Heart right ventricle (tissue), 16 donors: Measurements from ENCODE around the gene PYDC1. TPM values are rescaled to one million over a fixed set of nuclear protein-coding genes. Genes with fewer than 3 reads are reported as not detected.
"Not testable (repeated sequence)": the region's sequence is repeated elsewhere in the genome, so short reads cannot be mapped to it uniquely, and the experiment has no call there.

ENCODE experiments used
- ATAC-seq, 8 donors: fragments of 200-7000 bp; cut with Tn5 transposase; one replicate each; pipeline ENCODE4 v1.9.1; 2020; ENCODE audit warnings: mild to moderate bottlenecking in 8 of 8, moderate library complexity in 8 of 8, moderate number of reproducible peaks in 1 of 8
- DNase-seq, 2 donors: peaks; one replicate each; pipeline ENCODE4 v3.0.0-alpha.2; 2020
- H3K27ac ChIP-seq, 10 donors: fragments of 200-600 bp; sonication (generic) in 2 of 10; one replicate each; pipeline versions ENCODE4 v1.5.0 to v1.8.0; 2020 to 2022; ENCODE audit warnings: mild to moderate bottlenecking in 3 of 10
- H3K27me3 ChIP-seq, 7 donors: fragments of 200-600 bp; one replicate each; pipeline ENCODE4 v1.8.0; 2021 to 2022; ENCODE audit warnings: mild to moderate bottlenecking in 2 of 7
- H3K36me3 ChIP-seq, 9 donors: fragments of 200-600 bp; sonication (generic) in 1 of 9; one replicate each; pipeline versions ENCODE4 v1.5.0 to v1.8.0; 2020 to 2022; ENCODE audit warnings: mild to moderate bottlenecking in 2 of 9
- H3K4me1 ChIP-seq, 9 donors: fragments of 200-600 bp; sonication (generic) in 1 of 9; one replicate each; pipeline versions ENCODE4 v1.5.0 to v1.8.0; 2020 to 2022; ENCODE audit warnings: mild to moderate bottlenecking in 4 of 9
- H3K4me3 ChIP-seq, 10 donors: fragments of 200-600 bp; sonication (generic) in 2 of 10; one replicate each; pipeline versions ENCODE4 v1.5.0 to v1.8.0; 2020 to 2022; ENCODE audit warnings: mild to moderate bottlenecking in 7 of 10, moderate library complexity in 2 of 10
- H3K9me3 ChIP-seq, 11 donors: fragments of 200-600 bp in 10 of 11; sonication (generic) in 2 of 11; one replicate each; pipeline versions ENCODE4 v1.5.0 to v1.8.0; 2013 to 2022; ENCODE audit warnings: mild to moderate bottlenecking in 2 of 11, control low read depth in 1 of 11, moderate library complexity in 1 of 11
- WGBS, 2 donors: extraction: QIAGEN DNeasy Blood & Tissue Kit; methylation state at CpG; one replicate each; pipeline ENCODE4 v1.1.7; 2013; ENCODE audit warnings: inconsistent platforms in 1 of 2; 5-methylcytosine and 5-hydroxymethylcytosine counted together
- intact Hi-C, 10 donors: fragments of 100-400 bp; cut with DNase I; formaldehyde crosslinking; loops; one replicate each; pipeline versions ENCODE4 v1.11.1 to v1.14.2; 2022
- polyA plus RNA-seq, 2 donors: library from polyadenylated mRNA; stranded (reverse); fragments of 200-250 nt; gene quantifications; one replicate each; pipeline ENCODE4 v1.2.3, GENCODE V29; 2013
- total RNA-seq, 10 donors: library from RNA; stranded (reverse); fragmentation: NEBNext Ultra II Directional in 3 of 10; extraction: Animal tissue kit (Norgen Biotek cat#: 25700) in 3 of 10; gene quantifications; one replicate each; pipeline versions ENCODE4 v1.2.1 to v1.2.4, GENCODE V29; 2021 to 2023
- TF ChIP-seq, protein P1 (sequence below), 9 donors: fragments of 200-600 bp; sonication (generic) in 2 of 9; IDR thresholded peaks; one replicate each; pipeline versions ENCODE4 v1.5.0 to v1.8.0; 2021 to 2022; ENCODE audit warnings: antibody characterized with exemption in 9 of 9, mild to moderate bottlenecking in 5 of 9, moderate library complexity in 1 of 9
- donor health status: Arrhythmogenic right ventricular cardiomyopathy.
- donor health status: ischemic (EF 13 %, LVEDD 7.1; RV severe dilation, severe dysfunction).
- donor health status: healthy with polysubstance abuse.
- donor health status: DM: no; HTN: yes; CAD: no.
- donor health status: DM: no; HTN: no; CAD: no.
- donor health status: ischemic (EF 25% LVEDD 6.9; RV normal size, moderate dysfunction).
- donor health status: ischemic (EF 25% LVEDD 5.7; RV mildly dilated, moderate dysfunction).
- donor health status: healthy.
- donor health status: DM: yes; HTN: yes; CAD: no.
- donor health status: Ischemic cardiomyopathy.
- donor health status: ischemic (EF 35%, LVEDD 5.7; RV mildly dilated, moderate dysfunction).
- donor health status: nonischemic (EF 11% LVEDD 7.7; RV severe dilation, severe dysfunction).
- donor health status: DM: yes; HTN: yes; CAD: no.
- donor health status: PGD.
- donor health status: ischemic (EF 29% LVEDD 5.4; RV normal size, mild dysfunction).
- donor health status: nonischemic (EF 23%, LVEDD 6.1; RV moderate dilation, normal function).

The PYDC1 gene
- total and polyA plus RNA-seq, 12 donors = not detected

DNA sequence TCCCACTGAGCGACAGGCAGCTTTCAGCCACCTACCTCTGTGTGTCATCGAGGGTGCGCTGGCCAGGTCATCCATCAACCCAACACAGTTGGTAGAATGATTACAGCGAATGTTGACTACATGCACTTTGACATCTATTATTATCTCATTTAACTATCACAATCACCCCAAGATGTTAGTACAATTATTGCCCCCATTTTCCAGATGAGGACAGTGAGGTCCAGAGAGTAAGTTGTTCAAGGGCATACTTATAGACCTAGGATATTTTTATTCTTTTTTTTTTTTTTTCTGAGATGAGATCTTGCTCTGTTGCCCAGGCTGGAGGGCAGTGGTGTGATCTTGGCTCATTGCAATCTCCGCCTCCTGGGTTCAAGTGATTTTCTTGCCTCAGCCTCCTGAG lies 34.5 kb upstream of the PYDC1 start:
- DNase-seq = no peak
- no peak for ATAC-seq
- TF ChIP-seq, protein P1, sequence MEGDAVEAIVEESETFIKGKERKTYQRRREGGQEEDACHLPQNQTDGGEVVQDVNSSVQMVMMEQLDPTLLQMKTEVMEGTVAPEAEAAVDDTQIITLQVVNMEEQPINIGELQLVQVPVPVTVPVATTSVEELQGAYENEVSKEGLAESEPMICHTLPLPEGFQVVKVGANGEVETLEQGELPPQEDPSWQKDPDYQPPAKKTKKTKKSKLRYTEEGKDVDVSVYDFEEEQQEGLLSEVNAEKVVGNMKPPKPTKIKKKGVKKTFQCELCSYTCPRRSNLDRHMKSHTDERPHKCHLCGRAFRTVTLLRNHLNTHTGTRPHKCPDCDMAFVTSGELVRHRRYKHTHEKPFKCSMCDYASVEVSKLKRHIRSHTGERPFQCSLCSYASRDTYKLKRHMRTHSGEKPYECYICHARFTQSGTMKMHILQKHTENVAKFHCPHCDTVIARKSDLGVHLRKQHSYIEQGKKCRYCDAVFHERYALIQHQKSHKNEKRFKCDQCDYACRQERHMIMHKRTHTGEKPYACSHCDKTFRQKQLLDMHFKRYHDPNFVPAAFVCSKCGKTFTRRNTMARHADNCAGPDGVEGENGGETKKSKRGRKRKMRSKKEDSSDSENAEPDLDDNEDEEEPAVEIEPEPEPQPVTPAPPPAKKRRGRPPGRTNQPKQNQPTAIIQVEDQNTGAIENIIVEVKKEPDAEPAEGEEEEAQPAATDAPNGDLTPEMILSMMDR (IDR thresholded peaks at IDR 0.05) = no peak
- Histone ChIP-seq H3K4me1 (peaks cover 0 to 32% (median 0%) of the 10 kb centered on the region in 9 donors), H3K4me3 (no peak overlapping the region), H3K9me3 (no peaks in the 10 kb centered on the region), H3K27me3 (peaks cover 0 to 29% (median 15%) of the 10 kb centered on the region in 7 donors), H3K27ac (no peak overlapping the region), H3K36me3 (no peaks in the 10 kb centered on the region)
- intact Hi-C loops = loop anchor here in 1 of 10 donors (10.0 kb wide), 1 partner anchor 153 kb away; no protein-coding TSS in a partner anchor
- 95 to 96% methylated on average over 5 of the region's 5 CpGs for WGBS, 2 donors

DNA sequence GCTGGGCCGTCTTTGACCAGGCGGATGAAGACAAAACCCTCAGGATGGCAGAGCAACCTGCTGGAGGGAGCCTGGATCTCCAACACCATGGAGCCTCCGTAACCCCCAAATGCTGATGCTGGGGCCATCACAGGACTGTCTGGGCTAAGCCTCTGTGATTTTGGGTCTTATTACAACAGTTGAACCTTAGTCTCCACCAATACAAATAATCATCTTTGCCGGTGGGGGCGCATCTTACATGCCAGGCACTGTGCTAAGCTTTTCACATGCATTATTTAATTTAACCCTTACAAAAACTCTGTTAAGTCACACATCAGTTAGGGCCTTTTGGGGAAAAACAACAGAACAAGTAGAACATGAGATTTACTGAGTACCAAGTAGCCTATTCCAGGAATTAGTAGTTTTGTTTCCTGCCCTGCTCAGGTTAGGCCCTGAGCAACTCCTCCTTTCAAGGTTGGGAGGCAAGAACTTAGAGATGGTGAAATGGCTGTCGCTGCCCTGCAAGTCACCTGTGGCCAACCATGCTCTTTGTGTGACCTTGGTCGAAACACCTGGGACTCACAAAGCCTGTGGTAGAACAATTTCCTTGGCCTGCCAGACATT lies 33.9 kb upstream of the PYDC1 start:
- H3K27me3 ChIP-seq = peaks cover 0 to 32% (median 16%) of the 10 kb centered on the region in 7 donors
- WGBS, 2 donors = 90 to 91% methylated on average over 7 of the region's 7 CpGs
- no peaks in the 10 kb centered on the region for H3K9me3 ChIP-seq
- no peak overlapping the region for H3K27ac ChIP-seq
- DNase-seq = no peak
- H3K4me3 ChIP-seq = no peak overlapping the region
- intact Hi-C loops = loop anchor here in 1 of 10 donors (10.0 kb wide), 1 partner anchor 154 kb away; no protein-coding TSS in a partner anchor
- TF ChIP-seq, protein P1 (IDR thresholded peaks at IDR 0.05) = no peak
- peaks cover 0 to 32% (median 0%) of the 10 kb centered on the region in 9 donors for H3K4me1 ChIP-seq
- H3K36me3 ChIP-seq = no peaks in the 10 kb centered on the region
- no peak for ATAC-seq

DNA sequence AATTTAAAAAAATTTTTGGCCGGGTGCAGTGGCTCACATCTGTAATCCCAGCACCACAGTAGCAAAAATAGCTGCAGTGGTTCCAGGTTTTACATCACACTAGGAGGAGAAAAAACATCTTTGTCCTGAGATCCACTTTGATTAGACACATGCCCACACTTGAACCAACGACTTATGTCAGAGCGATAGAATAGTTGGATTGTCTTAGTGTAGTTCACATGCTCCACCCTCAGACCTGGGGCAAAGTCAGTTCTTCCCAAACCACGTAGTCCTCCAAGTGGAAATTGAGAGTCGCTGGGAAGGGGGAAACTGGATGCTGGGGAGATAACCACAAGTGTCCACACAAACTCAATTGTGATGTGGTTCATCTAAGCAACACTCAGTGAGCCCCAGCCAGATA lies 31.4 kb upstream of the PYDC1 start:
- no peak for DNase-seq
- Histone ChIP-seq H3K4me1 (peaks cover 0 to 15% (median 0%) of the 10 kb centered on the region in 9 donors), H3K27me3 (peaks cover 0 to 41% (median 19%) of the 10 kb centered on the region in 7 donors), H3K36me3 (no peaks in the 10 kb centered on the region), H3K9me3 (no peaks in the 10 kb centered on the region), H3K4me3 (no peak overlapping the region), H3K27ac (no peak overlapping the region)
- ATAC-seq = no peak
- WGBS, 2 donors = 73 to 75% methylated on average over 5 of the region's 5 CpGs
- TF ChIP-seq, protein P1 (IDR thresholded peaks at IDR 0.05) = no peak
- intact Hi-C loops = no loop called here

DNA sequence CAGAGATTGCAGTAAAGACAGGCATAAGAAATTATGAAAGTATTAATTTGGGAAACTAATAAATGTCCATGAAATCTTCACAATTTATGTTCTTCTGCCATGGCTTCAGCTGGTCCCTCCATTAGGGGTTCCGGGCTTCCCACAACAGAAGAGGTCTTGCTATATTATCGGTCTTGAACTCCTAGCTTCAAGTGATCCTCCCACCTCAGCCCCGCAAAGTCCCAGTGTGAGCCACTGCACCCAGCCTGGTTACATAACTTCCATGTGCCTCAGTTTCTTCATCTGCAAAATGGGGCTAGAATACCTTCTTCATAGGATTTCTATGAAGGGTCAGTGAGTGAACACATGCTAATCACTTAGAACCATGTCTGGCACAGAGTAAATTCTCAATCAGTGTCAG lies 29.4 kb upstream of the PYDC1 start:
- Histone ChIP-seq H3K4me3 (no peak overlapping the region), H3K9me3 (no peaks in the 10 kb centered on the region), H3K36me3 (no peaks in the 10 kb centered on the region), H3K27ac (no peak overlapping the region), H3K4me1 (peaks cover 0 to 22% (median 0%) of the 10 kb centered on the region in 9 donors), H3K27me3 (peaks cover 0 to 50% (median 19%) of the 10 kb centered on the region in 7 donors)
- WGBS, 2 donors = 96 to 97% methylated on average over 3 of the region's 3 CpGs
- no peak for DNase-seq
- ATAC-seq = no peak
- TF ChIP-seq, protein P1 (IDR thresholded peaks at IDR 0.05) = no peak
- intact Hi-C loops = no loop called here

DNA sequence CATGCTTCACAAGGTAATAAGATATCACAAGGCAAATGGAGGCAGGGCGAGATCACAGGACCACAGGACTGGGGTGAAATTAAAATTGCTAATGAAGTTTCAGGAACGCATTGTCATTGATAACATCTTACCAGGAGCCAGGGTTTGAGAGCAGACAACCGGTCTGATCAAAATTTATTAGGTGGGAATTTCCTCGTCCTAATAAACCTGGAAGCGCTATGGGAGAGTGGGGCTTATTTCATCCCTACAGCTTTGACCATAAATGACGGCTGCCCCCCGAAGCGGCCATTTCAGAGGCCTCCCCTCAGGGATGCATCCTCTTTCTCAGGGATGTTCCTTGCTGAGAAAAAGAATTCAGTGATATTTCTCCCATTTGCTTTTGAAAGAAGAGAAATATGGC lies 28.7 kb upstream of the PYDC1 start:
- H3K36me3 ChIP-seq, H3K9me3 ChIP-seq, intact Hi-C loops, ATAC-seq, H3K4me3 ChIP-seq, DNase-seq, H3K27ac ChIP-seq: not testable (repeated sequence)
- peaks cover 0 to 46% (median 19%) of the 10 kb centered on the region in 7 donors for H3K27me3 ChIP-seq
- 28 to 35% methylated on average over 8 of the region's 8 CpGs for WGBS, 2 donors
- H3K4me1 ChIP-seq = peaks cover 0 to 22% (median 0%) of the 10 kb centered on the region in 9 donors
